AG04450 (cell line): ENCODE results near the gene VEPH1. TPM values are rescaled to one million over a fixed set of nuclear protein-coding genes. Genes with fewer than 3 reads are reported as not detected.

Source experiments
- CTCF ChIA-PET: fragments of 300-600, 350-600 bp; formaldehyde crosslinking; extraction: SDS; loops from one replicate; lab custom pipeline; 2022; ENCODE audit warnings: antibody characterized with exemption, inconsistent platforms; lab: Charles Lee
- POLR2A ChIA-PET: fragments of 350-600 bp; formaldehyde crosslinking; extraction: SDS; loops from one replicate; lab custom pipeline; 2021; ENCODE audit warnings: antibody characterized with exemption, inconsistent platforms; lab: Yijun Ruan, JAX
- DNase-seq: peaks from one replicate; pipeline ENCODE4 v3.0.0-alpha.2; 2011; ENCODE audit warnings: low read depth, low spot score
- H3K27ac ChIP-seq: one replicate; pipeline ENCODE4 v1.5.1; 2012; ENCODE audit warnings: low read depth, low read length, control low read depth
- H3K27me3 ChIP-seq: one replicate; pipeline ENCODE4 v1.6.0; 2012; ENCODE audit warnings: low read length; ENCODE audit not compliant: control insufficient read depth, insufficient read depth
- H3K4me3 ChIP-seq: 2 replicates; pipeline ENCODE4 v1.5.1; 2011; ENCODE audit warnings: mild to moderate bottlenecking, low read depth, low read length, control low read depth
- H3K9me3 ChIP-seq: 2 replicates; pipeline ENCODE4 v1.5.1; 2012; ENCODE audit warnings: low read length; ENCODE audit not compliant: control insufficient read depth, insufficient read depth
- CTCF ChIP-seq: IDR thresholded peaks from 2 replicates; pipeline ENCODE4 v1.5.1; 2011; ENCODE audit warnings: low read depth, low read length, control low read depth, inconsistent platforms
- polyA plus RNA-seq: library from polyadenylated mRNA; depleted of rRNA; stranded (reverse); fragments of >200 nt; gene quantifications from 2 replicates; pipeline ENCODE4 v1.2.3, GENCODE V29; 2011

The VEPH1 gene
- polyA plus RNA-seq, 1 experiment = 36.4 TPM

GRCh38 chr3:157318639-157319288, 184.5 kb downstream of the VEPH1 start:
- TF ChIP-seq CTCF = no peak
- Histone ChIP-seq H3K9me3 (no peaks in the 10 kb centered on the region), H3K27ac (no peak overlapping the region), H3K4me3 (no peak overlapping the region), H3K27me3 (no peaks in the 10 kb centered on the region)
- ChIA-PET POLR2A (no interaction called here), CTCF (no interaction called here)
- DNase-seq = no peak

GRCh38 chr3:157317895-157318294, 185.3 kb downstream of the VEPH1 start:
- DNase-seq = no peak
- POLR2A ChIA-PET = no interaction called here
- H3K4me3 ChIP-seq = no peak overlapping the region
- CTCF ChIA-PET = interaction anchor here (1.8 kb wide), 1 partner anchor 113 kb away, joined by 5 read pairs; no protein-coding TSS in a partner anchor
- no peak for TF ChIP-seq CTCF
- no peaks in the 10 kb centered on the region for H3K27me3 ChIP-seq
- no peaks in the 10 kb centered on the region for H3K9me3 ChIP-seq
- no peak overlapping the region for H3K27ac ChIP-seq

- CTCF ChIA-PET = interaction anchor here (0.6 kb wide), 1 partner anchor 109 kb away, joined by 3 read pairs; no protein-coding TSS in a partner anchor
- no peaks in the 10 kb centered on the region for H3K9me3 ChIP-seq
- H3K4me3 ChIP-seq = no peak overlapping the region
- no peak for DNase-seq
- no peak overlapping the region for H3K27ac ChIP-seq
- TF ChIP-seq CTCF = no peak
- H3K27me3 ChIP-seq = no peaks in the 10 kb centered on the region
- POLR2A ChIA-PET = interaction anchor here (0.7 kb wide), 1 partner anchor 145 kb away, joined by 8 read pairs; no protein-coding TSS in a partner anchor
Observed at GRCh38 chr3:157313186-157313585, 190.0 kb downstream of the VEPH1 start.

- ChIA-PET CTCF (interaction anchor here (0.6 kb wide), 1 partner anchor 108 kb away, joined by 3 read pairs; no protein-coding TSS in a partner anchor), POLR2A (no interaction called here)
- Histone ChIP-seq H3K9me3 (no peaks in the 10 kb centered on the region), H3K27ac (peak overlapping the region; percentile 47), H3K4me3 (no peak overlapping the region), H3K27me3 (no peaks in the 10 kb centered on the region)
- no peak for TF ChIP-seq CTCF
- DNase-seq = no peak
Observed at GRCh38 chr3:157312376-157312745, 190.9 kb downstream of the VEPH1 start.

- CTCF ChIA-PET = no interaction called here
- POLR2A ChIA-PET = no interaction called here
- DNase-seq = peak; percentile 68
Observed at GRCh38 chr3:157311633-157312375, 191.4 kb downstream of the VEPH1 start.

More at GRCh38 chr3:157311633-157312375, 191.4 kb downstream of the VEPH1 start:
- Histone ChIP-seq H3K4me3 (no peak overlapping the region), H3K9me3 (no peaks in the 10 kb centered on the region), H3K27ac (peak overlapping the region; percentile 47), H3K27me3 (no peaks in the 10 kb centered on the region)
- no peak for TF ChIP-seq CTCF
